ENCODE results near the gene ELMO3. TPM values are rescaled to one million over a fixed set of nuclear protein-coding genes. Genes with fewer than 3 reads are reported as not detected.
A peak's percentile ranks its signal among the peaks of the same experiment; 100 is the strongest.

The ELMO3 gene
- total and polyA plus RNA-seq, 2 of the 13 experiments (the other 11 are each of a cell fraction or from before 2014, with no cell fraction given) = 2.6 to 4.0 TPM

GRCh38 chr16:67169642-67170167 lies 29.2 kb upstream of the ELMO3 start (continued):
- TF ChIP-seq SIX1 (CRISPR knock-in tag; IDR thresholded peaks at IDR 0.05; ENCODE audit: borderline replicate concordance) = no peak
- no peak for TF ChIP-seq MXI1 (IDR thresholded peaks at IDR 0.05; ENCODE audit: borderline replicate concordance, low read depth, low read length)
- TF ChIP-seq TARDBP (CRISPR knock-in tag; IDR thresholded peaks at IDR 0.05) = peak; percentile 33; the same call in 1 of the 2 replicates
- TF ChIP-seq SNAI1 (CRISPR knock-in tag; IDR thresholded peaks at IDR 0.05; ENCODE audit: borderline replicate concordance) = 0 out of 2 replicates have a peak, but pooled peaks have one; percentile 75
- TF ChIP-seq CREB1 (IDR thresholded peaks at IDR 0.05) = no peak
- TF ChIP-seq CREB1 (CRISPR knock-in tag; IDR thresholded peaks at IDR 0.05) = no peak
- TF ChIP-seq ZNF496 (CRISPR knock-in tag; IDR thresholded peaks at IDR 0.05; ENCODE audit: insufficient replicate concordance) = no peak
- TF ChIP-seq HNRNPUL1 (IDR thresholded peaks at IDR 0.05; ENCODE audit: low read depth, low read length) = no peak
- TF ChIP-seq PRDM10 (CRISPR knock-in tag; IDR thresholded peaks at IDR 0.05; ENCODE audit: low read depth) = no peak
- no peak for TF ChIP-seq HBP1 (CRISPR knock-in tag; IDR thresholded peaks at IDR 0.05; ENCODE audit: low read depth)
- no peak; the same call in 1 of the 2 replicates for TF ChIP-seq RARA (CRISPR knock-in tag; IDR thresholded peaks at IDR 0.05)
- TF ChIP-seq PHF21A (CRISPR knock-in tag; IDR thresholded peaks at IDR 0.05) = no peak; the same call in 1 of the 2 replicates
- no peak for TF ChIP-seq MEIS2 (CRISPR knock-in tag; IDR thresholded peaks at IDR 0.05)
- 0 out of 2 replicates have a peak, but pooled peaks have one; percentile 42 for TF ChIP-seq ZHX2 (IDR thresholded peaks at IDR 0.05; ENCODE audit: low read depth)
- TF ChIP-seq ZHX2 (CRISPR knock-in tag; IDR thresholded peaks at IDR 0.05; ENCODE audit: borderline replicate concordance) = no peak
- TF ChIP-seq TRIM22 (IDR thresholded peaks at IDR 0.05) = no peak
- no peak for TF ChIP-seq ETV6 (CRISPR knock-in tag; conservative IDR thresholded peaks at IDR 0.05)

All from HepG2 (cell line).